ENCODE results near the gene SUGP2.

Gene SUGP2

GRCh38 chr19:19051478-19052213 lies 18.3 kb upstream of the SUGP2 start:
- H3K4me3 ChIP-seq (ENCODE audit: low read depth, low read length) = no peak overlapping the region
- TF ChIP-seq CTCF (IDR thresholded peaks at IDR 0.05; ENCODE audit: low read depth, low read length) = no peak

GRCh38 chr19:19050731-19051130 lies 17.4 kb upstream of the SUGP2 start:
- H3K4me3 ChIP-seq (ENCODE audit: low read depth, low read length) = no peak overlapping the region
- no peak for TF ChIP-seq CTCF (IDR thresholded peaks at IDR 0.05; ENCODE audit: low read depth, low read length)

GRCh38 chr19:19050104-19050503 lies 16.8 kb upstream of the SUGP2 start:
- no peak overlapping the region for H3K4me3 ChIP-seq (ENCODE audit: low read depth, low read length)
- TF ChIP-seq CTCF (IDR thresholded peaks at IDR 0.05; ENCODE audit: low read depth, low read length) = no peak

GRCh38 chr19:19049406-19049805 lies 16.1 kb upstream of the SUGP2 start:
- H3K4me3 ChIP-seq (ENCODE audit: low read depth, low read length) = no peak overlapping the region
- TF ChIP-seq CTCF (IDR thresholded peaks at IDR 0.05; ENCODE audit: low read depth, low read length) = no peak

GRCh38 chr19:19043881-19044280 lies 10.6 kb upstream of the SUGP2 start:
- TF ChIP-seq CTCF (IDR thresholded peaks at IDR 0.05; ENCODE audit: low read depth, low read length) = no peak

GRCh38 chr19:19043481-19043880 lies 10.2 kb upstream of the SUGP2 start:
- TF ChIP-seq CTCF (IDR thresholded peaks at IDR 0.05; ENCODE audit: low read depth, low read length) = no peak
- no peak overlapping the region for H3K4me3 ChIP-seq (ENCODE audit: low read depth, low read length)

More at GRCh38 chr19:19043881-19044280, 10.6 kb upstream of the SUGP2 start:
- H3K4me3 ChIP-seq (ENCODE audit: low read depth, low read length) = no peak overlapping the region

- no peak for TF ChIP-seq CTCF (IDR thresholded peaks at IDR 0.05; ENCODE audit: low read depth, low read length)
- H3K4me3 ChIP-seq (ENCODE audit: low read depth, low read length) = no peak overlapping the region
These were observed 9.5 kb upstream of the SUGP2 start for GRCh38 chr19:19042732-19043280.
